Nephron (organoid): ENCODE data around the gene LPP.
A peak's percentile ranks its signal among the peaks of the same experiment; 100 is the strongest.

Experiments used
- H3K27ac Mint-ChIP-seq, 3 experiments: 2 replicates each; pipeline ENCODE4 v1.8.0; 2020; ENCODE audit warnings: mixed read lengths in 3 of 3, mild to moderate bottlenecking in 2 of 3, moderate library complexity in 1 of 3
- H3K27me3 Mint-ChIP-seq: 2 replicates; pipeline ENCODE4 v1.8.0; 2021; ENCODE audit warnings: low read depth, mild to moderate bottlenecking, moderate library complexity, mixed read lengths
- H3K36me3 Mint-ChIP-seq: 2 replicates; pipeline ENCODE4 v1.8.0; 2020; ENCODE audit warnings: low read depth, mixed read lengths
- H3K4me1 Mint-ChIP-seq: 2 replicates; pipeline ENCODE4 v1.8.0; 2020; ENCODE audit warnings: mixed read lengths
- H3K4me3 Mint-ChIP-seq, 3 experiments: 2 replicates each; pipeline ENCODE4 v1.8.0; 2020; ENCODE audit warnings: mild to moderate bottlenecking in 3 of 3, mixed read lengths in 3 of 3, moderate library complexity in 2 of 3
- H3K9me3 Mint-ChIP-seq: 2 replicates; pipeline ENCODE4 v1.8.0; 2020; ENCODE audit warnings: mixed read lengths
- CTCF ChIP-seq, 3 experiments: fragments of 200-600 bp; sonication (generic); IDR thresholded peaks; one replicate each; pipeline ENCODE4 v1.5.0; 2021; ENCODE audit warnings: antibody characterized with exemption in 3 of 3; ENCODE audit not compliant: unreplicated experiment in 3 of 3

The LPP gene

DNA sequence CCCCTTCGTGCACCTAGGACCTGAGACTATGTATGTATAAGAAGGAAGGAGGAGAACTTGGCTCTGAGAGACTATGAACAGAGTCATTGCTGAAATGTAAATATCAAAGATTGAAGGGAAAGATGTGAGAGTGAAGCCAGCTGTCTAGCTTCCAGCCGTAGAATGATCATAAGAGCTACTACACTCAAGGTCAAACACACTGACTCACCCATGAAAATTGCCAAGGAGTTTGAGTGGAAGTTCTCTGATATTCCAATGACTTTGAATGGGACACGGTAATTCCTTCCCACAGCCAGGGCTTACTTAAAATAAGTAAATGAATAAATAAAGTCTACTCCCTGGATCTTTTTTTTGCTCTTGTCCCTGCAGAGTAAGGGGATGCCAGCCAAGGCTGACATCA is 618.9 kb downstream of the LPP start:
- TF ChIP-seq CTCF (IDR thresholded peaks at IDR 0.05; ENCODE audit: unreplicated experiment in 3 of 3) = no peak
- peaks cover 34% of the 10 kb centered on the region for H3K4me1 Mint-ChIP-seq
- no peaks in the 10 kb centered on the region for H3K9me3 Mint-ChIP-seq
- H3K27me3 Mint-ChIP-seq = no peaks in the 10 kb centered on the region
- no peak overlapping the region for H3K4me3 Mint-ChIP-seq
- H3K27ac Mint-ChIP-seq = peak overlapping the region in 2 of 3 experiments; percentile 3 to 15
- H3K36me3 Mint-ChIP-seq = no peaks in the 10 kb centered on the region

GRCh38 chr3:188775412-188775811 is 621.5 kb downstream of the LPP start:
- no peaks in the 10 kb centered on the region for H3K9me3 Mint-ChIP-seq
- TF ChIP-seq CTCF (IDR thresholded peaks at IDR 0.05; ENCODE audit: unreplicated experiment in 3 of 3) = no peak
- H3K27ac Mint-ChIP-seq = no peak overlapping the region
- no peak overlapping the region for H3K4me3 Mint-ChIP-seq
- peaks cover 36% of the 10 kb centered on the region for H3K4me1 Mint-ChIP-seq
- H3K36me3 Mint-ChIP-seq = no peaks in the 10 kb centered on the region
- no peaks in the 10 kb centered on the region for H3K27me3 Mint-ChIP-seq

- Mint-ChIP-seq H3K4me1 (peaks cover 40% of the 10 kb centered on the region), H3K4me3 (no peak overlapping the region), H3K9me3 (peaks cover 3% of the 10 kb centered on the region), H3K27me3 (no peaks in the 10 kb centered on the region), H3K36me3 (no peaks in the 10 kb centered on the region), H3K27ac (no peak overlapping the region)
- TF ChIP-seq CTCF (IDR thresholded peaks at IDR 0.05; ENCODE audit: unreplicated experiment in 3 of 3) = no peak
Observed at GRCh38 chr3:188776447-188776846, 622.5 kb downstream of the LPP start.

DNA sequence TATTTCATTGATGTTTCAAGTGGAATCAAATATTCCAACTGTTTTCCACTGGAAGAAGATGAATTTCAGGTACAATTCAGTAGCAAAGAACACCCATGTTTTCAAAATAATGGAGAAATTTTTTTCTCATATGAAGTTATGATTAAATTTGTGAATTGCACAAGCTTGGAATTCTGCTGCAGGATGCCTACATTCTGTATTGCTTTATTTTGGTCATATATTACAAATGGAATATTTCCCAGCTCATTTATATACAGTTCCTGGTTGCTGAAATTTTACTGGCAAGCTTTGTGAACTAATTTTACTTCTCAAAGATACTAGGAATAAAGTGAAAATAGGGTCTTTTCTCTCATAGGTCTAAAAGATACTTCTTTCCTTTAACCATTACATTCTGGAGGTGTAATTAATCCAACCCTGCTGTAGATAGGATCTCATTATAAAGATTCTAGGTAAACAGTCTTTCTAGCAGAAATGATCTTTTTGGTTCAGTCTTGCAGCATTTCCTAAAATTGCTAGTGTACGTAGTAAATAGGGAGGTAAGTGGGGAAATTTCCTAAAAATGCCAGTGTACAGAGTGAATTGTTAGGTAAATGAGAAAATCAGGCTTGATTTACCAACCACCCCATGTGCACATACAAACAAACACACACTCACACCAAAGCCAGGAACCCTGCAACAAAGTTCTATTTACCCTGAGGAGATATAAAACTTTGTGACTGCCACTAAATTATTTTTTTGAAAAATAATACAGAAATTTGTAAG is 624.3 kb downstream of the LPP start:
- no peak for TF ChIP-seq CTCF (IDR thresholded peaks at IDR 0.05; ENCODE audit: unreplicated experiment in 3 of 3)

DNA sequence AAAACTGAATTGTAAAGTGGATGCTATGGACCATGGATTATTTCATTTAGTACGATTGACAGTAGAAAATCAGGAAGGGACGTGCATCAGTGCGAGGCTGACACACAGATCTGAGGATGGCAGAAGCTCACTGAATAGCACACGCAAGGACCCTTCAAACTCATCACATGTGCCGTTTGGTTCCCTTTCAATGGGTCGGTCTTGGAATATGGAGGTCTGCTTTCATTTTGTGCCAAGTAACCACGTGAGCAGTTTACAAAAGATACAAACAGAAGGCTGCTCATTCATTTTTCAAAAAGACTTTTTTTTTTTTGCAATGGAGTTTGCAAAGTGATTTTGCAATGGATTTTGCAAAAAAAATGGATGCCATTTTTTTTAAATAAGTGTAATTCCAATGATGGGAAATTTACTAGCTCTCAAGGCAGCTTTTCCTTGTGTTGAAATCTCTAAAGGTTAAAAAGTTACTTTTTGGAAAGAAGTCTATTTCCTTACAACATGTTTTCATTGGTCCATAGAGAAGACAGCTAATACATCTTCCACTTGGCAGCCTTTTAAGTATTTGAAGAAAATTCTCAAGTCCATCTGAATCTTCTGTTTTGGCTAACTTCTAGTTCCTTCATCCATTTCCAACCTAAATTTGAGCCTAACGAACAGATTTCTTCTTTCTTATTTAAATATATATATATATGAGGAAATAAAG is 625.5 kb downstream of the LPP start:
- H3K27ac Mint-ChIP-seq = no peak overlapping the region
- TF ChIP-seq CTCF (IDR thresholded peaks at IDR 0.05; ENCODE audit: unreplicated experiment in 3 of 3) = no peak
- no peak overlapping the region for H3K4me3 Mint-ChIP-seq
- no peaks in the 10 kb centered on the region for H3K27me3 Mint-ChIP-seq
- H3K4me1 Mint-ChIP-seq = peaks cover 30% of the 10 kb centered on the region
- peaks cover 3% of the 10 kb centered on the region for H3K9me3 Mint-ChIP-seq
- H3K36me3 Mint-ChIP-seq = no peaks in the 10 kb centered on the region

More for the DNA sequence above, 624.3 kb downstream of the LPP start:
- H3K36me3 Mint-ChIP-seq = no peaks in the 10 kb centered on the region
- H3K4me3 Mint-ChIP-seq = no peak overlapping the region
- peaks cover 39% of the 10 kb centered on the region for H3K4me1 Mint-ChIP-seq
- H3K27me3 Mint-ChIP-seq = no peaks in the 10 kb centered on the region
- peaks cover 3% of the 10 kb centered on the region for H3K9me3 Mint-ChIP-seq
- H3K27ac Mint-ChIP-seq = no peak overlapping the region
